NCI-H345 treated with DMSO at 0.1 percent for 48 hours (cell line): ENCODE data around the gene ADGRL2.

Experiments
- DNase-seq: peaks from one replicate; lab custom pipeline; 2025; ENCODE audit not compliant: unreplicated experiment; lab: John Stamatoyannopoulos, UW

The ADGRL2 gene

DNA sequence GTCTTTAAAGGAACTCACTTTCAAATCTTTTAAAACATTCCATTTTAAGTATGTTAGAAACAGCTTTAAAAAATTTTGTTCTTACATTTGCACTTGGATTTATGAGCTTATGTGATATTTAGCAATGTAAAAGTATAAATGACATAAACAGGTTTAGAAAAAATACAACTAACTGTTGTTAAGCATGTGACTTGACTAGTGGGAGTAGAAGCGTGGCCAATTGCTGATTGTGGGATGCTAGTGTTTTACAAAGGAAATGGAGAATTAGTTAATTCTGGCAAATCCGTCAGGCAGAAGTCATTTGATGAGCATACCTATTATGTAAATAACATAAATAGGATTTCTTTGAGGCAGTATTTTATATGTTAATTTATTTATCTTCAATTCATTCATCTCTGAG is 175.8 kb downstream of the ADGRL2 start:
- DNase-seq = no peak

DNA sequence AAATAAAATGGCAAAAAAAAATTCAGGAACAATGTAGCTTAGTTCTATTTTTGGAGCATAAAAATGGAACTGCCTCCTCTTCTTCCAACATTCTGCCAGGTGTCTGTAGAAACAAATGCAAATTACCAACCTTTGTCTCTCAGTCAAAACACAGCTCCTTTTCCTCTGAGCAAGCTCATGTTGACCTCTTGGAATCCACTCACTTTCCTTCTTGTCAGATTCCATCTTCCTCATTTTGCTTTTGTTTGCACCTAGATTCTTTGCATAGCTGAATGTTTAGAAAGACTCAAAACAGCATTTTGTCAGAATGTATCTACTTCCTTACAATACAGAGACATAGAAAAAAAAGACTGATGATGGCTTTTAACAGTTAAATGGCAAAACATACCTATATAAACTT is 178.2 kb downstream of the ADGRL2 start:
- DNase-seq = no peak

DNA sequence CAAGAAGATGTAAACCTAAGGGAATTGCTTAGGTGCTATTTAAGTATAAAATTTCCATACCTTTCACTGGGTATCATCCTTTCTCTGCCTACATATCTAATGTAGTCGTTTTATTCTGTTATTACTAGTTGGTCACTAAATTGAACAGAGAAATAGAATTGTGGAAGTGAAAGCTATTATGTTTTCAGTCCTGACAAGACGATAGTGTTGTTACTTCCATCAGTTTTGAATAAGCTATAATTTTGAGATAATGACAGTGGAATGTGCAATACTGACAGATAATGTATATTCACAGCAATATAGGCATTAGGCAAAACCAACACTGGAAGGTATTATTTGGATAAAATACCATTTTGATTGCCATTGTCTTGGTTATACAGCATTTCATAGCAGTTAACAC is 181.8 kb downstream of the ADGRL2 start:
- no peak for DNase-seq

DNA sequence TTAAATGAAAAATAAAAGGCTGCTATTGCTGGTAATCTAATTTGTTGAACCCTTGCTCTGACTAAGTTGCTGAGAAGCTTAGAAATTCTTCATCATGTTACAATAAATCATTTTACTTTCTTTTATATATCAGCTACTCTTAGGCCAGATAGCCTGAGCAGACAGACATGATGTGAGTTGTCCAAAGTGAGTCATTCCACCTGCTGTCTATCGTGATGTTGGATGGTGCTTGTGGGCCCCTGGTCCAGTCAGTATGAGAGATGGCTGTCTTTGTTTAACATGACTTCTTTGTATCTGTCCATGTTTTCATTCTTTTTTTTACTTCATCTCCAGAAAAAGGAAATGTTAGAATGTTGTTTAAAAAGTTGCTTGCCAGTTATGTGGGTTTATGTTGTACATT is 188.8 kb downstream of the ADGRL2 start:
- no peak for DNase-seq

DNA sequence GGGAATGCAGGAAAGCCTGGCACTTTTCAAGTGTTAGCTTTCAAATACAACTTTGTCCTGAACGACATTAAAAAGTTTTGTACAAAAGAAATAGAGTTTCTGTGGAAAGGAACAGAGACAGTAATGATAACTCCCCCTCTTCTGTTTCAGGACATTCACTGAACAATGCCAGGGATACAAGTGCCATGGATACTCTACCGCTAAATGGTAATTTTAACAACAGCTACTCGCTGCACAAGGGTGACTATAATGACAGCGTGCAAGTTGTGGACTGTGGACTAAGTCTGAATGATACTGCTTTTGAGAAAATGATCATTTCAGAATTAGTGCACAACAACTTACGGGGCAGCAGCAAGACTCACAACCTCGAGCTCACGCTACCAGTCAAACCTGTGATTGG is 189.5 kb downstream of the ADGRL2 start:
- DNase-seq = no peak

DNA sequence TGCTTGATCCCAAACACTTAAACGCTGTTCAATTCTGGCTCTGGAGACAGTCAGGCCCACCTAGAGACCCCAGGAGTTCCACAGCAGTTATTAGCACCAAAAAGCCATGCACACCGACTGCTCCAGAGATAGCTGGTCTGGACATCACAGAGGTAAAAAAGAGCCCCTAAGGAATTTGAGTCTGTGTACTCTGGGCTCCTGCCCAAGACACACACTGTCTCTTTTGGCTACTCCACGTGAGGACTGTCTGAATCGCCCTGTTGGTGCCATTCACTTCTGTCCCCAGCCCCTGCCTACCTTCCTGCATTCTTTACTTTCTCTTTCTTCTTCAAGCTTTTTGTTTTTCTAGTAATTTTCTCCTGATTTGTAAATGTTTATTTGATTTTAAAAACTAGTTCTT is 197.4 kb downstream of the ADGRL2 start:
- no peak for DNase-seq

DNA sequence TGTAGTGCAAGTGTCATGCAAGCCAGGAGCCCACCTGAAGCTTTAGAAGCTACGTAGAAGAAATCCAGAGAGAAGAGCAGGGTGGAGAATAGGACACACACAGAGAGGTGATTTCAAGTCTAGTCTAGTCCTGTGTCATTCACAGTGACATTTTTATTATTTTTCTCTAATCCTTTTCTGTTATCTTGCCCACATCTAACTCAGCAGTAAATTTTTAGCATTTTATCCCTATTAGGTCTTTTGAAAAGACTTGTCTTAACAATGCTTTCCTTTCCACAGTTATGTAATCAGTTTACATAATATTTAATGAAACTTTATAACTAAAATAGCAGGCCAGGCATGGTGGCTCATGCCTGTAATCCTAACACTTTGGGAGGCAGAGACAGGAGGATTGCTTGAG is 198.6 kb downstream of the ADGRL2 start:
- no peak for DNase-seq

DNA sequence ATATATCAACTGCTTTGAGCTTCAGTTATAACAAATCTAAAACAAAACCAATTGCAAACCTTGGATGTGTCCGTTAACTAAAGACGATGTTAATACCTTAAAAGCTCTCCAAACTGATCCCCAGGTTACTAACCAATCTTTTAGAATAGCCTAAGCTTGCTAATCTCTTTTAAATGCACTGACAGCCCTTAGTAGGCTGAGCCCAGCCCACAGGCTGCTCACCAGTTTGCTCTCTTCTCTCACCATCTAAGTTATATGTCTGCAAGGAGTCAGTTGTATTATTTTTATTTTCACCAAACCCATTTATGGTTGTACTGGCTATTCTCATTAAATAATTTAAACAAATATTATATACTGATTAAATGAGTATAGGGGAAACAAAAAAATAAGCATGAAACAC is 199.5 kb downstream of the ADGRL2 start:
- no peak for DNase-seq

DNA sequence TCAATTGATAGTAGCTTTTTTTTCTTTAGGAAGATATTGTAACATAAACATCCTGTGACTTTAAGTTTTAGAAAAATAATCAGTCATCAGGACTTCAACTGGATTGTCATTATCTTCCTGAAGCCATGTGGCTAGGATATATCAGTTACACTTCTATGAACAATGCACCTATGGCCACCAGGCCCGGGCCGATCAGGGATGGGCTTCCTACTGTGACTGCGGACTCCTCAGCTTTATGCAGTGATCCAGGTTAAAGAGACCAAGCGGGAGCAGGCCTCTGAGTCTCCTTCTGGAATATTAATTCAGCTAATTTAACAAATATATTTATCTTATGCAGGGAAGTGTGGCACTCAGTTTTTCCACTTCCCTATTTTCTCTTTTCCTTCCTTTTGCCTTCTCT is 200.6 kb downstream of the ADGRL2 start:
- no peak for DNase-seq

DNA sequence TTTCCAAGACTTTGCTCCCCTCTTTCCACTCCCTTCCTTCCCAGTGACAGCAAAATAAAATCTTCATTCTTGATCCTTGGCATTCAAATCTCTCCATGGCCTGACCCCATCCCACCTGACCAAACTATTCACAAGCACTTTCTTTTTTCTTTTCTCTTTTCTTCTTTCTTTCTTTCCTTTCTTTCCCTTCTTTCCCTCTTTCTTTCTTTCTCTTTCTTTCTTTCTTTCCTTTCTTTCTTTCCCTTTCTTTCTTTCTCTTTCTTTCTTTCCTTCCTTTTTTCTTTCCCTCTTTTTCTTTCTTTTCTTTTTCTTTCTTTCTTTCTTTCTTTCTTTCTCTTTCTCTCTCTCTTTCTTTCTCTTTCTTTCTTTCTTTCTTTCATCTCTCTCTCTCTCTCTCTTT is 207.1 kb downstream of the ADGRL2 start:
- no peak for DNase-seq

DNA sequence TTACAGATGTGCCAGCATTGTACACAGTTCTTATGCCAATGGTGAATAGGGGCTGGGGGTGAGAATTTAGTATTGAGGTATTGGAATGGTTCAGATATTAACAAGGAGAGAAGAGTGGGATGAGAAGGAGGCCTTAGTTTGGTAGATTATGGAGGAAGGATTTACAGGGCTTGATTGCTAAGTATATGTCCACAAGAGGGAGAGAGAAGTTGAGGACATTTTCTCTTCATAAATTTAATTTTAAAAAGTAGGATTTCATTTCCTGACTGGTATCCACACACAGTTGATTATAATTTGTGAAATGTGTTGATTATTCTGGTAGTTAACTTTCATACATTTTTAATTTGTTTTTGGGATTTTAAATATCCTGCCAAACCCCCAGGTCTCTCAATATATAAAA is 213.0 kb downstream of the ADGRL2 start:
- no peak for DNase-seq

DNA sequence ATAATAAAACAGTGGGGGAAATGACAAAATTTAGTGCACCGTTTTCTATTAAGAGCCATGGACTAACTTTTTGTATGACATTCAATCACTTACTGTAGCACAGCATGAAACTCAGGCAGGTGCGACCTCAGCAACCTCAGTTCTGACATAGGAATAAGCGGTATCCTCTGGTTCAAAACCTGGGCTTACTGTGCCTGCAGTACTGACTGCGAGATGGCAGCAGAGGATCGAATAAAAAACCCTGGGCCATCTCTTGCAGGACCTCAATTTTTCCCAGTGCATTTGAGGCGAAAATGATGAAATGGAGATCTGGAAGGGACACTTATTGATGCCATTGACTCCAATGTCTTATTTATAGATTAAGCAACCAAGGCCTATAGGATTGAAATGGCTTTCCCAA is 214.7 kb downstream of the ADGRL2 start:
- no peak for DNase-seq

DNA sequence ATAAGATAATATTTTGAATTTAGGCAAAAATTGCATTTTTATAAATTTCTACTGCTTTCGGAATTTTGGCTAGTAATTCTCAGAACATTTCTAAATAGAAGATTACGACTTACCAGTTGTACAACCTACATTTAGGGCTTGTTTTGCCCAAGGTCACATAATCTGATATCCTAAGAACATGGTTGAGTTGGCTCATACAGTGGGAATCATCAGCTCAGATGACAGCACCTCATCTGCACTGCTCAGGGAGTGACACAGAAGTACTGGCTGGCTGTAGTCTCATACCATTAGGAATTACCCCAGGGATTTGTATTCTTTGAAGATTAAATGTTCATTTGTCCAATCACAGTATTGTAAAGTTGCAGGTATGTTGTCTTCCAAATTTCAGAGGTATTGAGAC is 217.6 kb downstream of the ADGRL2 start:
- no peak for DNase-seq

DNA sequence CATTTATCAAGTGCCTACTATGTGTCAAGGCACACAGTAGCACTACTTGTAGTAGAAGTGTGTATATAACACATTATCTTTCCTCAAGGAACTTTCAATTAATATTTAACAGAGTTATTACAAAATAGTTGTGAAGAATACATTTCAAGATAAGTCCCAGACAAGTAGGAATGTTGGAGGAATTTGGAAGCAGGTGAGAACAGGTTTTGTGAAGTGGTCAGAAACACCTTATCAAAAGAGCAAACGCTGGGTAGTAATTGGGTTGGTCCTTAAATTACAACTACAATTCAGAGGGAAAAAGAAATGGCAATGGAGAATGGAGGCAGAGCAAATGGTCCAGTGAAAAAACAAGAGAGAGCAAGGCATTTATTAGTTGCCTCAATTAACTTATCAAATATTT is 218.8 kb downstream of the ADGRL2 start:
- no peak for DNase-seq

DNA sequence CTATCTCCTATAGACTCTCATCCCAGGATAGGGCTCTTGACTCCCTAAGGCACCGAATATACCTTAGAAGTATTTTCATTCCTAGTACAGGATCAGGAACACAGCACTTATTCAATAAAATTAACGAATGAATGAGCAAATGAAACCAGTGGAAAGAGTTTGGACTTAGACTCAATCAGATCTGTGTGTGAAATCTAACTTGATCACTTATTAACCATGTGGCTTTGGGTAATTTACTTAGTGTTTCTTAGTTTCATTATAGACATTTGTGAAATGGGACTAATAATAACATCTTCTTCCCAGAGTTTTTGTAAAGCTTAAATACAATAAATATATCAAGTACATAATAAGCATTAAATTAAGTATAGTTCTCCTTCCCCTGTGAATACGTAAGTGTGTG is 230.1 kb downstream of the ADGRL2 start:
- no peak for DNase-seq

DNA sequence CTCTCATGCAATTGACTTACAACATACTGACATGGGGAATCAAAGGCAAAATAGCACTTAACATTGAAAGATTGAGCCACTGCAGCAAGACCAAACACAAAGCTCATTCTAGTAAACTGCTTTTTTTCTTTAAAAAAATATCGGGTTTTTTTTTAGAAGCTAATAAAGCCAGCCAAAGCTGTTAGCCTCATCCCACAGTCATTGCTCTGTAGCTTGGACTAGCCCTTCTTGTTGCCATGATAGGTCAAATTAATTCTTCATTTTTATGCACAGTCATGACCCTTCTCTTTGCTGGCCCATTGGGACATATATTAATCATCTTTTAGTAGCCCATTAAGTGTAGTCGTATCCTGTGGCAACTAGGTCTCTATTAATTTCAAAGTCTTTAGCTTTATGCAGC is 231.3 kb downstream of the ADGRL2 start:
- no peak for DNase-seq

DNA sequence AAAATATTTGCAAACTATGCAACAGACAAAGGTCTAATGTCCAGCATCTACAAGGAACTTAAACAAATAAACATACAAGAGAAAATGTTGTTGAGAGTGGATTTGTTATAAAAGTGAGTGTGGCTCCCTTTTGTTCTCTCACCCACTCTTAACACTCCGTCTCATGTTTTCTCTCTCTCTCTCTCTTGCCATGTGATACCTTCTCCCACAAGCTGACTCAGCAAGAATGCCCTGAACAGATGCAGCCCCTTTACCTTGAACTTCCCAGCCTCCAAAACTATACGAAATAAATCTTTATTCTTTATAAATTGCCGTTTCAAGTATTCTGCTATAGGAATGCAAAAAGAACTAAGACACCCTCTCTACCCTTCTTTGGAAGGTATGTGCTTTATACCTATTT is 234.1 kb downstream of the ADGRL2 start:
- no peak for DNase-seq
